Pancreas (tissue), 10 donors: ENCODE measurements around the gene OCA2. TPM values are rescaled to one million over a fixed set of nuclear protein-coding genes. Genes with fewer than 3 reads are reported as not detected.

Experiments used
- ATAC-seq, 4 donors: fragments of 200-7000 bp; cut with Tn5 transposase; one replicate each; pipeline versions ENCODE4 v1.8.0 to v1.9.1; 2020; ENCODE audit warnings: mild to moderate bottlenecking in 4 of 4, moderate library complexity in 4 of 4
- DNase-seq, 6 donors: peaks; one replicate each; pipeline ENCODE4 v3.0.0-alpha.2; 2020
- FAIRE-seq: peaks from 2 replicates; lab custom pipeline; 2012; peaks lifted over from hg19 to GRCh38; lab: Jason Lieb, UNC
- H3K27ac ChIP-seq, 4 donors: fragments of 200-600 bp; sonication (generic); 1 replicate in 3 of 4; 2 replicates in 1 of 4; pipeline versions ENCODE4 v1.5.0 to v1.8.0; 2020
- H3K27me3 ChIP-seq, 4 donors: fragments of 200-600 bp; one replicate each; pipeline ENCODE4 v1.8.0; 2021
- H3K36me3 ChIP-seq, 3 donors: fragments of 200-600 bp; sonication (generic) in 1 of 3; one replicate each; pipeline versions ENCODE4 v1.5.0 to v1.8.0; 2020 to 2021
- H3K4me1 ChIP-seq, 3 donors: fragments of 200-600 bp; one replicate each; pipeline ENCODE4 v1.8.0; 2021
- H3K4me3 ChIP-seq, 4 donors: fragments of 200-600 bp; sonication (generic) in 2 of 4; one replicate each; pipeline versions ENCODE4 v1.5.0 to v1.8.0; 2020 to 2021
- H3K9me3 ChIP-seq, 4 donors: fragments of 200-600 bp; one replicate each; pipeline ENCODE4 v1.8.0; 2021
- CTCF ChIP-seq, 4 donors: fragments of 200-600 bp; sonication (generic) in 3 of 4; IDR thresholded peaks; one replicate each; pipeline versions ENCODE4 v1.5.0 to v1.8.0; 2021; ENCODE audit warnings: antibody characterized with exemption in 4 of 4
- WGBS, 2 donors: extraction: QIAGEN DNeasy Blood & Tissue Kit; methylation state at CpG; one replicate each; pipeline ENCODE4 v1.1.7; 2013; 5-methylcytosine and 5-hydroxymethylcytosine counted together
- intact Hi-C, 3 donors: fragments of 100-400 bp; cut with DNase I; formaldehyde crosslinking; loops; one replicate each; pipeline versions ENCODE4 v1.11.1 to v1.14.2; 2022
- polyA plus RNA-seq, 2 donors: library from polyadenylated mRNA; stranded (reverse); fragments of 200-250 nt; gene quantifications; one replicate each; pipeline ENCODE4 v1.2.3, GENCODE V29; 2013
- total RNA-seq, 6 donors: library from RNA; stranded (reverse); fragmentation: NEBNext Ultra II Directional in 4 of 6; extraction: Animal tissue kit (Norgen Biotek cat#: 25700) in 4 of 6; gene quantifications; one replicate each; pipeline versions ENCODE4 v1.2.1 to v1.2.4, GENCODE V29; 2021 to 2023
- donor health status: healthy with polysubstance abuse.
- donor health status: DM: no; HTN: no; CAD: no; lungs with moderate emphysema.
- donor health status: DM: no; HTN: no; CAD: no.
- donor health status: control.
- donor health status: control.
- donor health status: Bipolar disorder and iron deficiency.
- donor health status: DM: yes; HTN: yes; CAD: no.
- donor health status: DM: no; HTN: no; CAD: no.
- donor health status: DM: no; HTN: no; CAD: no.
- donor health status: DM: yes; HTN: yes; CAD: no.

OCA2 gene
- total and polyA plus RNA-seq, 8 donors: 0.12 to 0.31 (median 0.18) TPM; not detected in 4

- ATAC-seq (no peak), FAIRE-seq (no peak), DNase-seq (no peak)
- Histone ChIP-seq H3K27me3 (no peaks in the 10 kb centered on the region), H3K9me3 (no peaks in the 10 kb centered on the region), H3K36me3 (peaks cover 0 to 25% (median 24%) of the 10 kb centered on the region in 3 donors), H3K27ac (no peak overlapping the region), H3K4me1 (no peaks in the 10 kb centered on the region), H3K4me3 (no peak overlapping the region)
- TF ChIP-seq CTCF (IDR thresholded peaks at IDR 0.05): no peak
- intact Hi-C loops: no loop called here
Measured at GRCh38 chr15:28133281-28133680, 34.2 kb upstream of the OCA2 start.

- Histone ChIP-seq H3K4me1 (no peaks in the 10 kb centered on the region), H3K36me3 (peaks cover 0 to 25% (median 24%) of the 10 kb centered on the region in 3 donors), H3K9me3 (no peaks in the 10 kb centered on the region), H3K4me3 (no peak overlapping the region), H3K27ac (no peak overlapping the region), H3K27me3 (no peaks in the 10 kb centered on the region)
- 84 to 88% methylated on average over 21 of the region's 21 CpGs for WGBS, 2 donors
- ATAC-seq: peak in 1 of 4 donors; percentile 39
- no peak for TF ChIP-seq CTCF (IDR thresholded peaks at IDR 0.05)
- FAIRE-seq: no peak
- no peak for DNase-seq
- intact Hi-C loops: no loop called here
Measured at GRCh38 chr15:28132524-28133275, 33.6 kb upstream of the OCA2 start.

GRCh38 chr15:28131946-28132345 lies 32.8 kb upstream of the OCA2 start:
- FAIRE-seq: no peak
- H3K36me3 ChIP-seq: peaks cover 0 to 25% (median 24%) of the 10 kb centered on the region in 3 donors

GRCh38 chr15:28131400-28131799 lies 32.3 kb upstream of the OCA2 start:
- intact Hi-C loops: no loop called here
- no peak overlapping the region for H3K27ac ChIP-seq

More at GRCh38 chr15:28131946-28132345, 32.8 kb upstream of the OCA2 start:
- DNase-seq (no peak), ATAC-seq (no peak)
- Histone ChIP-seq H3K4me1 (no peaks in the 10 kb centered on the region), H3K27me3 (no peaks in the 10 kb centered on the region), H3K4me3 (no peak overlapping the region), H3K27ac (no peak overlapping the region), H3K9me3 (no peaks in the 10 kb centered on the region)
- intact Hi-C loops: no loop called here
- WGBS, 2 donors: 88% methylated on average over 13 of the region's 13 CpGs
- no peak for TF ChIP-seq CTCF (IDR thresholded peaks at IDR 0.05)

More at GRCh38 chr15:28131400-28131799, 32.3 kb upstream of the OCA2 start:
- Histone ChIP-seq H3K27me3 (no peaks in the 10 kb centered on the region), H3K4me3 (no peak overlapping the region), H3K9me3 (no peaks in the 10 kb centered on the region), H3K4me1 (no peaks in the 10 kb centered on the region), H3K36me3 (peaks cover 0 to 25% (median 24%) of the 10 kb centered on the region in 3 donors)
- DNase-seq: no peak
- no peak for FAIRE-seq
- no peak for ATAC-seq
- no peak for TF ChIP-seq CTCF (IDR thresholded peaks at IDR 0.05)
- 96 to 98% methylated on average over 13 of the region's 13 CpGs for WGBS, 2 donors
